ENCODE measurements around the gene HES2.
"Not testable (repeated sequence)": the region's sequence is repeated elsewhere in the genome, so short reads cannot be mapped to it uniquely, and the experiment has no call there.

The HES2 gene

DNA sequence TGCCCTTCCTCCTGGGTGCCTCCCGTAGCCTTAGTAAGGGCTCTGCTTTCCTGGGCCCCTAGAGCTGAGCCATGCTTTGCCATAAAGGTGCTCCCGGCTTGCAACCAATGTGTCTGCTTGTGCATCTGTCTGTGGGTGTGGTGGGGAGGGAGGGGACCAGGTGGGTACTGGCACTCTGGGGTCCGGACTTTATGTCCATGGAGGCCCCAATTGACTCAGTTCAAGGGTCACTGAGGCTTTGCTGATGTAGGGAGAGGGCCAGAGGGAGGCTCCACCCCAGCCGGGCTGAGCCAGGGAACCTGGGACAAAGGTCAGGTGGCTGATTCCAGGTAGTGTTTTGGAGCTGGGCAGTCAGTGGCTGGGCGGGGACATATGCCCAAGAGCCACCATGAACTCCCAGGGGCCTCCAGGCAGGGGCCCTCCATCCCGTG, 31.2 kb upstream of the HES2 start:
- Histone ChIP-seq H3K36me3 (ENCODE audit: control insufficient read depth, low read depth, low read length) (no peaks in the 10 kb centered on the region), H3K4me3 (ENCODE audit: low read length) (no peak overlapping the region), H3K9me3 (ENCODE audit: control insufficient read depth, low read depth, low read length) (no peaks in the 10 kb centered on the region), H3K27me3 (ENCODE audit: control insufficient read depth, insufficient read depth, low read length) (no peaks in the 10 kb centered on the region), H3K4me1 (ENCODE audit: control insufficient read depth, low read depth, low read length) (peaks cover 10% of the 10 kb centered on the region), H3K27ac (ENCODE audit: low read length) (no peak overlapping the region), H3K9ac (ENCODE audit: low read length) (no peak overlapping the region)

DNA sequence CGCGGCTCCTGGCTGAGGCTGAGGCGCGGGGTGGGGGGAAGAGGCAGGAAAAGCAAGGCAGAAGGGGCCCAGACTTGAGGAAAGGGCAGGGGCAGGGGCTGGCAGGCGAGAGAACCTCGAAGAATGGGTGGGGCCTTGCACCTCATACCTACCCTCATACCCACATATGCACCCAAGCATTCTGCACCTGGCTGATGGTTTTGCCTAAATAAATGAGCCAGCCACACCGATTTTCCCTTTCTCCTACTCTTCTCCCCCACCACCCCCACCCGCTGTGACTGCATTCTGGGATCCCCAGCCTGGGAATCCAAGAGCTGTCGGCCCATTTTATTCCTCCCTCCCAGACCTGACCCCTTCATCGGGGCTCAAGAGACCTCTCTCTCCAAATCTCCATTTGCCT, 30.8 kb upstream of the HES2 start:
- not testable (repeated sequence) for H3K9me3 ChIP-seq (ENCODE audit: control insufficient read depth, low read depth, low read length); H3K4me1 ChIP-seq (ENCODE audit: control insufficient read depth, low read depth, low read length)

DNA sequence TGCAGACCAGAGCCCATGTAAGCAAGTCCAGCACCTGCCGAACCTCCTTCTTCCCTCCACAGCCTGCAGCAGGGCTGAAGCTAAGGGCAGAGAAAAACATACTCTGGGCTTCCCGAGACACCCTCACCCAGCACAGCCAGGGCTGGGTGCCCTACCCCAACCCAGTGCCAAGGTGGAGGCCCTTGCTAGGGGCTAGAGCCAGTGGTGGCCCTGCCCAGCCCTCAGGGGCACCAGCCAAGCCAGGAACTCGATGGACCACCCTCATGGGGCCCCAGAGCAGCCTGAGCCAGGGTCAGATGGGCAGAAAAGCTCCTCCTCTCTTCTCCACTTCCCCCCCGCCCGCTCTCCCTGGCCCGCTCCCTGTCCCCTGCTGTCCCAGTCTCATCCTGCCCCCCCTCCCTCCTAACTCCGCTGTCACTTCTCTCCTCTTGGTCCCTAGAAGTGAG, 30.3 kb upstream of the HES2 start:
- no peaks in the 10 kb centered on the region for H3K27me3 ChIP-seq (ENCODE audit: control insufficient read depth, insufficient read depth, low read length)

More for the DNA sequence above, 30.8 kb upstream of the HES2 start:
- H3K9ac ChIP-seq (ENCODE audit: low read length); H3K36me3 ChIP-seq (ENCODE audit: control insufficient read depth, low read depth, low read length); H3K4me3 ChIP-seq (ENCODE audit: low read length); H3K27ac ChIP-seq (ENCODE audit: low read length); H3K27me3 ChIP-seq (ENCODE audit: control insufficient read depth, insufficient read depth, low read length): not testable (repeated sequence)

DNA sequence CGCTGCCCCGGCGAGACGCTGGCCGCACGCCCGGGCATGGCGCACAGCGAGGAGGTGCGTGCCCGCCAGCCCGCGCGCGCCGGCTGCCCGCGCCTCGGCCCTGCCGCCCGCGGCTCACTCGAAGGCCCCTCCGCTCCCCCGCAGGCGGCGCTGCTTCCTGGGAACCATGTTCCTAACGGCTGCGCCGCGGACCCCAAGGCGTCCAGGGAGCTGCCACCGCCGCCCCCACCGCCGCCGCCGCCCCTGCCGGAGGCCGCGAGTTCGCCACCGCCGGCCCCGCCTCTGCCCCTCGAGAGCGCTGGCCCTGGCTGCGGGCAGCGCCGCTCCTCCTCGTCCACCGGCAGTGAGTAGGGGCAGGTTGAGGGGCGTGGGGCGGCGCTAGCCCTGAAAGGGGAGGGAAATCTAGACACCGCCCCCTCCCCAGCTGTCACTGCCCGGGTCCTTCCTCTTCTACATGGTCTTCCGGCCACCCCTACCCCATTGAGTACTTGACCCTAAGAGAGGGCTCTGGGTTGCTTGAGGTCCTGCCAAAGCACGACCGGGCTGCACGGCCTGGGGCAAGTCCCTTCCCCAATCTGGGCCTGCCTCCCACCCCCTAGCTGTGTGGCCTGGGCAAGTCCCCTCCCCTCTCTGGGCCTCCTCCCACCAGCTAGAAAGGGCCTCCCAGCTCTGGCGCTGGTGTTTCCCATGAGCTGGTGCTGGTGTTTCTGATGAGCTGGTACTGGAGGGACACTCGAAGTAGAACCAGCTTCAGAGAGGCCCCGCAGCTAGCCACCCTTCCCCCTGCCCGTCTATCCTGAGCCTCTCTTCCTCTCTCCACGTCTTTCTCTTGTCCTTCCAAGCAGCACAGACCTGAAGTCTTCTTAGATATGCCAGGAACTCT, 29.3 kb upstream of the HES2 start:
- Histone ChIP-seq H3K4me3 (ENCODE audit: low read length) (no peak overlapping the region), H3K27ac (ENCODE audit: low read length) (no peak overlapping the region), H3K4me1 (ENCODE audit: control insufficient read depth, low read depth, low read length) (peaks cover 10% of the 10 kb centered on the region), H3K9me3 (ENCODE audit: control insufficient read depth, low read depth, low read length) (no peaks in the 10 kb centered on the region), H3K27me3 (ENCODE audit: control insufficient read depth, insufficient read depth, low read length) (no peaks in the 10 kb centered on the region), H3K36me3 (ENCODE audit: control insufficient read depth, low read depth, low read length) (no peaks in the 10 kb centered on the region), H3K9ac (ENCODE audit: low read length) (no peak overlapping the region)

More for the DNA sequence above, 30.3 kb upstream of the HES2 start:
- H3K4me1 ChIP-seq (ENCODE audit: control insufficient read depth, low read depth, low read length): peaks cover 10% of the 10 kb centered on the region
- H3K36me3 ChIP-seq (ENCODE audit: control insufficient read depth, low read depth, low read length): no peaks in the 10 kb centered on the region
- no peak overlapping the region for H3K4me3 ChIP-seq (ENCODE audit: low read length)
- no peak overlapping the region for H3K9ac ChIP-seq (ENCODE audit: low read length)
- no peak overlapping the region for H3K27ac ChIP-seq (ENCODE audit: low read length)
- no peaks in the 10 kb centered on the region for H3K9me3 ChIP-seq (ENCODE audit: control insufficient read depth, low read depth, low read length)

DNA sequence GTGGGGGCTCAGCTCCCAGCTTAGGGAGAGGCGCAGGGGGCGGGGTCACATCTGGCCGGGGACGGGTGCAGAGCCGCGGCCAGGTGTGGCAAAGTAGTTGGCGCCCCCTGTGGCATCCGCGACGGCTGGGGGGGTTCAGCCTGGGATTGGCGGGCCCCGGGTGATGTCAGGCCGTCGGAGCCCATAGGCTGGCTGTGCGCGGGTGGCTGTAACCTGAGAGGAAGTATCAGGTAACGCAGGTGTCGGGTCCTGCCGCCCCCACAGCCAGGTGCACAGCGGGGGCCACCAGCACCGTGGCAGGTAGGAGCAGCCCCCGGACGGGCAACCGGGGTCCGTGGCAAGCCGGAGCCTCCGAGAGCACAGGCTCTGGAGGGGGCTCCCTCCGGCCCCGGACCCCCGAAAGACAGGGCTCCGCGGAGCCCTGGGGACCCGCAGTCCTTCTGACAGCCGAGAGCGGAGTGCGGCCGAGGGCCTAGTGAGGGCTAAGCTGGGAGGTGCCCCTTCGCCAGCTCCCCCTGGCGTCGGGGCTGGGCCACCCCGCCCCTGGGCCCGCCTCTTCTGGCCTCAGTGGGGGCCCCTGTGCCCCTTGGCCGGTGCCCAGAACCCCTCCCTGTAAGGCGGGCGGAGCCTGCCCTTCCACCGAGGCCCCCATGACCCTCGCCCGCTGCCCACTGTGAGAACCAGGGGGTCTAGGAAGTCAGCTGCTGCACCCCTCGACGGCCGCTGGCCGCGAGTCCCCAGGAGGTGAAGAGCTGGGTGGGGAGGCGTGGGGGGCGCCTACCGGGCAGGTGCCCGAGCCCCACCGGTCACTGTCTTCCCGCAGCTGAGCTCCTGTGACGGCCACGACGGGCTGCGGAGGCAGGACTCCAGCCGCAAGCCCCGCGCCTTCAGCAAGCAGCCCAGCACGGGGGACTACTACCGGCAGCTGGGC, 28.4 kb upstream of the HES2 start:
- H3K9ac ChIP-seq (ENCODE audit: low read length): no peak overlapping the region
- H3K27me3 ChIP-seq (ENCODE audit: control insufficient read depth, insufficient read depth, low read length): no peaks in the 10 kb centered on the region
- H3K9me3 ChIP-seq (ENCODE audit: control insufficient read depth, low read depth, low read length): no peaks in the 10 kb centered on the region
- H3K27ac ChIP-seq (ENCODE audit: low read length): no peak overlapping the region
- peaks cover 10% of the 10 kb centered on the region for H3K4me1 ChIP-seq (ENCODE audit: control insufficient read depth, low read depth, low read length)
- H3K36me3 ChIP-seq (ENCODE audit: control insufficient read depth, low read depth, low read length): no peaks in the 10 kb centered on the region
- H3K4me3 ChIP-seq (ENCODE audit: low read length): peak overlapping the region; percentile 62

DNA sequence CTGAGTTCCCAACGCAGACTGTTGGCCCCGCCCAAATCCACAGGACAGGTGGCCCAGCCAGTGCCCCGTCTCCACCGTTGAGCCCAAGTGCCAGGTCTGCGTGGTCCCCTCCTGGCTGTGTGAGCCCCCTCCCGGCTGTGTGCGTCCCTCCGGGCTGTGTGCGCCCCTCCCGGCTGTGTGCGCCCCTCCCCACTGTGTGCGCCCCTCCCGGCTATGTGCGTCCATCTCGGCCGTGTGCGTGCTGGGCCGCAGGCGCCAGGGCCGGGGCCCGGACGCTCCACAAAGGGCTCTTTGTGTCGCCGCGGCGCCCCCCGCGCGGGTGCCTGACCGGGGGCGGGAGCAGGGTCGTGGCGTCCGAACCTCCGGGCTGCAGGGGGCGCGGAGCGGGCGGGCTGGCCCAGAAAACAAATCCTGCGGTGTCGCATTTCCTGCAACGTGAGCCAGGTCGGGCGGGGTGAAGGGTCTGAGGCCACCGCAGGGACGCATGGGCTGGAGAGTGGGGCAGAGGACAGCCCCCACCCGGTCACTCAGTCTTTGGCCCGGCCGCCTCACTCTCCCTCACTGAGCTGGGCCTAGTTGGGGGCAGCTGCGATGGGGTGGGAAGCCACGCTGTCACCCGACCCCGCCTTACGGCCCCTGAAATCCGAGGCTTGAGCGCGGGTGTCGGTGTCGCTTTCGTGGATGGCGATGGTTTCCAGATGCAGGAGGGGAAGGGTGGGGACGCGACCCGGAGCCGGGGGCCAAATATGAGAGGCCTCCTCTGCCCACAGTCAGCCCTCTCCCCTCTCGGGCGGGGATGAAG, 27.5 kb upstream of the HES2 start:
- no peaks in the 10 kb centered on the region for H3K9me3 ChIP-seq (ENCODE audit: control insufficient read depth, low read depth, low read length)
- H3K27ac ChIP-seq (ENCODE audit: low read length): no peak overlapping the region
- peak overlapping the region; percentile 38 for H3K9ac ChIP-seq (ENCODE audit: low read length)

DNA sequence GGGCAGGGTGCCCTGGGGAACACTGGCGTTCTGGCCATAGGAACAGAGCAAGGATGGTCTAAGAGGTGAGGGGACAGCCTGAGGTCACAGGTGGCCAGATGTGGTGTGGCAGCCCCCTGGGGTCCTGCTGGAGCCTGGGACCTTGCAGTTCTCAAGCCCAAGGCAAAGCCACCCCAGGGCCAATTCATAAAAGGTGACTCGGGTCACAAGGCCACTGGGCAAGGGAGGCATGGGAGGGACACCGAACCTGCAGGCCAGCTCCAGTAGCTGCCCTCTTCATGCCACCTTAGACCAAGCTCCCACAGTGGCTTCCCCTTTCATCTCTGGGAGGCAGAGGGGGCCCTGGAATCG, 26.9 kb upstream of the HES2 start:
- Histone ChIP-seq H3K4me3 (ENCODE audit: low read length) (peak overlapping the region; percentile 62), H3K27ac (ENCODE audit: low read length) (no peak overlapping the region), H3K36me3 (ENCODE audit: control insufficient read depth, low read depth, low read length) (no peaks in the 10 kb centered on the region), H3K9ac (ENCODE audit: low read length) (peak overlapping the region; percentile 38), H3K27me3 (ENCODE audit: control insufficient read depth, insufficient read depth, low read length) (peaks cover 5% of the 10 kb centered on the region), H3K9me3 (ENCODE audit: control insufficient read depth, low read depth, low read length) (no peaks in the 10 kb centered on the region), H3K4me1 (ENCODE audit: control insufficient read depth, low read depth, low read length) (peaks cover 10% of the 10 kb centered on the region)

More for the DNA sequence above, 27.5 kb upstream of the HES2 start:
- Histone ChIP-seq H3K4me3 (ENCODE audit: low read length) (peak overlapping the region; percentile 62), H3K36me3 (ENCODE audit: control insufficient read depth, low read depth, low read length) (no peaks in the 10 kb centered on the region), H3K27me3 (ENCODE audit: control insufficient read depth, insufficient read depth, low read length) (no peaks in the 10 kb centered on the region), H3K4me1 (ENCODE audit: control insufficient read depth, low read depth, low read length) (peaks cover 10% of the 10 kb centered on the region)

DNA sequence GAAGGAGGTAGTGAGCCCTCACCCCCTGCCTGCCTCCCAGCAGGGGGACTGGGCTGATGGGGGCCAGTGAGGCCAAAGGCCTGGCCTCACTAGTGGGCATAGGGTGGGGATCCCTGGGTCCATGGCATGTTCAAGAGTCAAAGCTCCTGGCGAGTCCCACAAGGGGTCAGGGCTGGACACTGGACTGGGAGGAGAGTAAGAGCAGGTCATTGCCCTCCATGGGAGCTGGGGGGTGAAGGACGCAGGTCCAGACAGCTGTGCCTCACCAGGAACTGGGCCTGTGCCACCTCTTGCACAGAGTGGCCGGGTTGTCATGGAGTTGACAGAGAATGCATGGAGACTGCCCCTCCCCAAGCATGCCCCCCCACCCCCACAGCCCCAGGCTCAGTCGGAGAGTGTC, 26.2 kb upstream of the HES2 start:
- H3K9me3 ChIP-seq (ENCODE audit: control insufficient read depth, low read depth, low read length); H3K9ac ChIP-seq (ENCODE audit: low read length); H3K36me3 ChIP-seq (ENCODE audit: control insufficient read depth, low read depth, low read length); H3K4me3 ChIP-seq (ENCODE audit: low read length); H3K4me1 ChIP-seq (ENCODE audit: control insufficient read depth, low read depth, low read length); H3K27ac ChIP-seq (ENCODE audit: low read length): not testable (repeated sequence)
- peaks cover 12% of the 10 kb centered on the region for H3K27me3 ChIP-seq (ENCODE audit: control insufficient read depth, insufficient read depth, low read length)

DNA sequence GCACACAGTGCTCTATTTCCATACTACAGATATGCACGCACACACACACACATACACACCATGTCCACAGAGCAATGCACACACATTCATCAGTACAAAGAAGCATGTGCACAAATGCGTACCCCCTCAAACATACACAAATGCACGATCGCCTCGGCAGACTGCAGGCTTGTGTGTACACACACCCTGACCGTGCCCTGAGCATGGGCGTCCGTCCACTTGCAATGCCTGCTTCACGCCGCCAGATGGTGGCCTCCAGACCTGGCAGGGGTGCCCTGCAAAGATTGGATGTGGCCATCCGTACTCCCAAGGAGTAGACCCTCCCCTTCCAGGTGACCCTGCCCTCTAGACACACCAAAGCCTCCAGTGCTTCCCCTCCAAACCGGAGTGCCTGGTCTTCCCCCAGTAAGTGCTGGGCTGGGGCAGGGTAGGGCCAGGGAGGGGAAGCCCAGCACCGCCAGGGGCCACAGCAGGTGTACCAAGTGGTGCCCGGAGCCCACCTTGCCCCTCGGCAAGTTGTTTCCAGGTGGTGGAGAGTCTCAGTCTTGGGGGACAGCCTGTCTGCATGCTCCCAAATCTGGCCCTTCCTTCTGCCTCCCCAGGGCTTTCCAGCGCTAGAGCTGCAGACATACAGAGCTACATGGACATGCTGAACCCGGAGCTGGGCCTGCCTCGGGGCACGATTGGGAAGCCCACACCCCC, 25.5 kb upstream of the HES2 start:
- Histone ChIP-seq H3K27ac (ENCODE audit: low read length) (no peak overlapping the region), H3K36me3 (ENCODE audit: control insufficient read depth, low read depth, low read length) (no peaks in the 10 kb centered on the region), H3K9me3 (ENCODE audit: control insufficient read depth, low read depth, low read length) (no peaks in the 10 kb centered on the region), H3K9ac (ENCODE audit: low read length) (no peak overlapping the region), H3K27me3 (ENCODE audit: control insufficient read depth, insufficient read depth, low read length) (peaks cover 15% of the 10 kb centered on the region), H3K4me1 (ENCODE audit: control insufficient read depth, low read depth, low read length) (peaks cover 10% of the 10 kb centered on the region), H3K4me3 (ENCODE audit: low read length) (no peak overlapping the region)

DNA sequence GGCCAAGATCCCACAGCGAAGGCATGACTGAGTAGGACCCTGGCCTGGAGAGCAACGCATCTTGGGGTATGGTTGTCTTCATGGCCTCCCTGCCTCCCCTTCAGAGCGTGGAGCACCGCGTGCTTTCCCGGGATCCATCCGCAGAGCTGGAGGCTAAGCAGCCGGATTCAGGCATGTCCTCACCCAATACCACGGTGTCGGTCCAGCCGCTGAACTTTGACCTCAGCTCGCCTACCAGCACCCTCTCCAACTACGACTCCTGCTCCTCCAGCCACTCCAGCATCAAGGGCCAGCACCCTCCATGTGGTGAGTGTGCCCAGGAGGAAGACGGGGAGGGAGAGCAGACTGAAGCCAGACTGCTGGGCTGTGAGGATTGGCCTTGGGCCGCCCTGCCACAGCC, 24.7 kb upstream of the HES2 start:
- Histone ChIP-seq H3K36me3 (ENCODE audit: control insufficient read depth, low read depth, low read length) (no peaks in the 10 kb centered on the region), H3K9ac (ENCODE audit: low read length) (no peak overlapping the region), H3K27ac (ENCODE audit: low read length) (no peak overlapping the region), H3K9me3 (ENCODE audit: control insufficient read depth, low read depth, low read length) (no peaks in the 10 kb centered on the region), H3K4me3 (ENCODE audit: low read length) (no peak overlapping the region), H3K4me1 (ENCODE audit: control insufficient read depth, low read depth, low read length) (peaks cover 7% of the 10 kb centered on the region), H3K27me3 (ENCODE audit: control insufficient read depth, insufficient read depth, low read length) (peaks cover 22% of the 10 kb centered on the region)
